LNCaP clone FGC (cell line): ENCODE data around the gene INPP5A.
"Not testable (repeated sequence)": the region's sequence is repeated elsewhere in the genome, so short reads cannot be mapped to it uniquely, and the experiment has no call there.

ENCODE experiments used
- DNase-seq: peaks from one replicate; pipeline ENCODE4 v3.0.0-alpha.2; 2011; ENCODE audit warnings: low read depth
- H3K4me3 ChIP-seq: 2 replicates; pipeline ENCODE4 v1.5.1; 2011; ENCODE audit warnings: mild to moderate bottlenecking, low read depth, low read length, control low read depth
- TF ChIP-seq, protein P1 (sequence below): IDR thresholded peaks from 2 replicates; pipeline ENCODE4 v1.5.1; 2012; ENCODE audit warnings: mild to moderate bottlenecking; ENCODE audit not compliant: control insufficient read depth, insufficient read depth; ENCODE audit errors: extremely low read depth

The INPP5A gene

DNA sequence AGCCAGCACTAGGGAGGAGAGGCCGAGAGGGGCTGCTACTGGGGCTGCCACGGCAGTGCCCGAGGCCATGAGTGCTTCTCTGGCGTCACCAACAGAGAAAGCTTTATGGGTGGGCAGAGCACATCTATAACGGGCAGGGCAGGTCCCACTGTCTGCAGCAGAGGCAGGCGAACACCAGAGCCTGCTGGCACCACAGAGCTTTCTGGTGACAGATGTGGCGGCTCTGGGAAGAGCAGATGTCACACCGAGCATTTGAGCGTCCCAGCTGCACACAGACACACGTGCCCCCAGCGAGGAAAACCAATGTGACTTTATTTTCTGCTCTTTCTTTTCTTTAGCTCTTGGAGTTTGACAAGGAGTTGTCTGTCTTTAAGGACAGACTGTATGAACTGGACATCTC is 227.8 kb downstream of the INPP5A start:
- no peak overlapping the region for H3K4me3 ChIP-seq
- no peak for DNase-seq
- TF ChIP-seq, protein P1, sequence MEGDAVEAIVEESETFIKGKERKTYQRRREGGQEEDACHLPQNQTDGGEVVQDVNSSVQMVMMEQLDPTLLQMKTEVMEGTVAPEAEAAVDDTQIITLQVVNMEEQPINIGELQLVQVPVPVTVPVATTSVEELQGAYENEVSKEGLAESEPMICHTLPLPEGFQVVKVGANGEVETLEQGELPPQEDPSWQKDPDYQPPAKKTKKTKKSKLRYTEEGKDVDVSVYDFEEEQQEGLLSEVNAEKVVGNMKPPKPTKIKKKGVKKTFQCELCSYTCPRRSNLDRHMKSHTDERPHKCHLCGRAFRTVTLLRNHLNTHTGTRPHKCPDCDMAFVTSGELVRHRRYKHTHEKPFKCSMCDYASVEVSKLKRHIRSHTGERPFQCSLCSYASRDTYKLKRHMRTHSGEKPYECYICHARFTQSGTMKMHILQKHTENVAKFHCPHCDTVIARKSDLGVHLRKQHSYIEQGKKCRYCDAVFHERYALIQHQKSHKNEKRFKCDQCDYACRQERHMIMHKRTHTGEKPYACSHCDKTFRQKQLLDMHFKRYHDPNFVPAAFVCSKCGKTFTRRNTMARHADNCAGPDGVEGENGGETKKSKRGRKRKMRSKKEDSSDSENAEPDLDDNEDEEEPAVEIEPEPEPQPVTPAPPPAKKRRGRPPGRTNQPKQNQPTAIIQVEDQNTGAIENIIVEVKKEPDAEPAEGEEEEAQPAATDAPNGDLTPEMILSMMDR, result no peak

DNA sequence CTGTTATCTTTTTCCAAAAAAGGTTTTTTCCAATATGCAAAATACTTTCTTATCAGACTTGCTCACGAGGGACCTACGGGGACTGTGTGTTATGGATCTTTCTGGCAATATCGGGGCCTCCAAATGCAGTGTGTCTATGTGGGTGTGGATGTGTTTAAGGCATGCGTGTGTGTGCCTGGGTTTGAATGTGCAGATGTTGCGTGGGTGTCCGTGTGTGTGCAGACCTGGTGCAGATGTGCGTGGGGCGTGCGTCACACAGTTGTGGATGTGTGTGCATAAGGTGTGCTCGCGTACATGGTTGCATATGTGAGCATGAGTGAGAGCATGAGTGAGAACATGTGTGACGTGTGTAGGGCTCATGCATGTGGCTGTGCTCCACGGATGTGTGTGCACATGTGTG is 228.7 kb downstream of the INPP5A start:
- DNase-seq, result no peak
- TF ChIP-seq, protein P1, result no peak
- H3K4me3 ChIP-seq, result no peak overlapping the region

DNA sequence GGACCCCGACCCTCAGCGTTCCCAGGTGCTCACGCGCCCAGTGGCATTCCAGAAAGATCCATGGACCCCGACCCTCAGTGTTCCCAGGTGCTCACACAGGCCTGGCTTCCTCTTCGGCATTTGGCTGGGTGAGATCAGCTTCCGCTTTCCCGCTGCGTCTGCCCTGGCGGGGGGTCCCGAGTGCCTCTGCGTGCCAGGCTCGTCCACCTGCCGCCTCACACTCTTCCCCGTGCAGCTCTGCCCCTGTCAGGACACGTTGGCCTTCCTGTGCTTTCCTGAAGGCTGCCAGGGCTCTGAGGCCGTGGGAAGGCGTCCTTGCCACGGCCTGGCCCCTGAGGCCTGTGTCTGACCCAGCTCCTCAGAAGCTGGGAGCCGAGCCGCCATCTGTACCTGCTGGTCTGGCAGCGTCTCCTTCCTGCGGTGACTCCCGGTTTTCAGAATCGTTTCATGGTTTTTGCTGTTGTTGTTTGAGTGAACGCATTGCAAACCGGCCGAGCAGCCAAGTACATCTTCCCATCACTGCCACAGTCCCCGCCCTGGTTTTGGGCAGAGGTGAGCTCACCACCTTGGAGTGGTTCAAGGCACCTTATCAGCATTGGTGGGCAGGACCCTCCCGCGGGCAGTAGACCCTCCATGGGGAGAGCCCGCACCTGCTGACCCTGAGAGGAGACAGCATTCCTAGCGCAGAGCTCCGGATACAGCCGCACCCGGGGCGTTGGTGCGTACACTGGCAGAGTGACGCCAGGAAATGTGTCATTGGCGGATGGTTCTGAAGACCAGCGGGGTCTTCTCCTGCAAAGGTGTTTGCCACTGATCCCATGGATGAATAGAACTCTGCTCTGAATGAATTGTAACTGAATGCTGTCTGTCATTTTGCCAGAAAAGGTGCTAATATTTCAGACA is 231.0 kb downstream of the INPP5A start:
- no peak overlapping the region for H3K4me3 ChIP-seq
- DNase-seq, result no peak
- TF ChIP-seq, protein P1, result no peak

DNA sequence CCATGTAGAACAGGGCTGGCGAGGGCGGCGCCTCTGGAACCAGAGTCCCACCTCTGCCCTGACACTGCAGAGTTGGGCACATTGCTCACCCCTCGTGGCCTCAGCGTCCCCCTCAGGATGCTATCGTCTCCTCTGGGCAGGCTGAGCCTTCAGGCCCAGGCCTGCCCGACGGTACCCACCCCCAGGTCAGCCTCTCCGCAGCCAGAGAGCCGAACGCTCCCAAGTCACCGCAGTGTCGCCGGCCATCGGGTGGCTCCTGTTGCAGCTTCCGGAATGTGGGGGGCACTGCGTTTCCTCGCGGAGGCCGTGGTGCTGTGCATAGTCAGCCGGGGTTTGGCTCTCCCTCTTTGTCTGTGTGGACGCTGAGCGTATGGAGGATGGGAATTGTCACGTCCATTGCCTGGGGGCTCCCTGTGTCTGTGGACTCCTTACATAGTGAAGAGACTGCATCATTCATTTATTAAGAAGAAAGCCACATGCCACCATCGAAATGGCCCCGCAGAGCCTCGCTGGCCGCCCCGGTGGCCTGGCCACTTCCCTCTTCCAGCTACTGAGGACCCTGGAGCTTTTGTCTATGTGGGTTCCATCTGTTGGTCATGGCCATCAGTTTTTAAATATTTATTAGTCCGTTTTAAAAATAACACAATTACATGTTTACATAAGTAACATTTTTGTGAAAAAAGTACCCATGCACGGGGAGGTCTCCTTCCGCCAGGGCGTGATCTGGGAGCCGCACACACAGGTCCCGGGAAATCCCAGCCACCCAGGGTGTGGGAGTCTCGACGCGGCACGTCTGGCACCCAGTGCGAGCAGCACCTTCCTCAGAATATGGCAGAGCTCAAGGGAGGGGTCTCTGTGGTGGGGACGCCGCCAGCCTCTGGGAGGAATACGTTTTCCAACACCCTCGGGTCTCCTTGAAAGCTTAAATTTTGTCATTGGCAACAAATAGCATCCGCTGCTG is 232.8 kb downstream of the INPP5A start:
- no peak for DNase-seq
- TF ChIP-seq, protein P1, result no peak
- no peak overlapping the region for H3K4me3 ChIP-seq

DNA sequence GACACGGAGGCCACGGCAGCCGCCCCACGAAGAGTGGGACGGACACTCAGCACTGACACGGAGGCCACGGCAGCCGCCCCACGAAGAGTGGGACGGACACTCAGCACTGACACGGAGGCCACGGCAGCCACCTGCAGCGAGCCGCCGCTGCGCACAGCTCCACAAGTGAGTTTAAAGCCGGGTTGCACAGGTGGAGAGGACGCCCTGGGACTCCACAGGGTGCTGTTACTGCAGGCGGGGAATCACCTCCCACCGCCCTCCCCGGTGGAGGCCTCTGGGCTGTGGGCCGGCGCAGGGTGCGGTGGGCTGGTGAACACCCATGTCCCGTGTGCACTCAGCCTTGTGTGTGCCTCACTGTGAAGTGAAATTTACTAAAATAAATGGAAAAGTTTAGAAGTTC is 235.2 kb downstream of the INPP5A start:
- not testable (repeated sequence) for DNase-seq, H3K4me3 ChIP-seq

DNA sequence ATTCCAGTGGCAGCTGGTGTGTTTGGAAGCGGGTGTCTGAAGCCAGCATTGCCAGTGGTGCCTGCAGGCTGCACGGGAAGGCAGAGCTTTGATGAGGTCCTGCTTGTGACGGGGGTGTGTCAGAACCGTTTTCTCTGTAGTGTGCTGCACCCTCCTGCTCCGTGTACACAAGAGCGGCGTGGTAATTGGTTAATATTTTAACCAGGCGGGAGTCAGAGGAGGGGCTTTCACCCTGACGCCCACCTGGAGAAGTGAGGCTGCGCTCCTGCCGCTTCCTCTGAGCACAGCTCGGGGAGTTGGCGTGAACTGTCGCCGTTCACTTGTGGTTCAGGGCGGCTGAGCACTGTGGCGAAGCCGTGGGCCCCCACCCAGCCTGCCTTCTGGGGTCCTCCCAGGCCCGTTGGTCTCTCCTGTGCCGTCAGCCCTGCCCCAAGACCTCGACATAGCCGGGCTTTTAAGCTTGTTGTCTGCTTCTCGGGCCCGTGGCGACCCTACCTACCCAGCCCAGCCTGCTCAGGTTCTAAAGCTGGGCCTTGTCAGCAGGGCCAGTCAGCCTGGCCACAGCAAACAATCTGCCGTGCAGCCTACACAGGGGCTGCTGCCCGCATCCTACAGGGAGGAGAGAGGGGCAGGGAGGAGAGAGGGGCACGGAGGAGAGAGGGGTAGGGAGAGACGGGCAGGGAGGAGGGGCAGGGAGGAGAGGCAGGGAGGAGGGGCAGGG is 236.8 kb downstream of the INPP5A start:
- TF ChIP-seq, protein P1, result no peak
- no peak for DNase-seq
- H3K4me3 ChIP-seq, result no peak overlapping the region
